ENCODE data around the gene EPOP. TPM values are rescaled to one million over a fixed set of nuclear protein-coding genes. Genes with fewer than 3 reads are reported as not detected.
"Not testable (repeated sequence)": the region's sequence is repeated elsewhere in the genome, so short reads cannot be mapped to it uniquely, and the experiment has no call there.

EPOP gene
- total and polyA plus RNA-seq, 5 donors from 2014 or later, result 0.13 to 0.59 TPM; not detected in 3

DNA sequence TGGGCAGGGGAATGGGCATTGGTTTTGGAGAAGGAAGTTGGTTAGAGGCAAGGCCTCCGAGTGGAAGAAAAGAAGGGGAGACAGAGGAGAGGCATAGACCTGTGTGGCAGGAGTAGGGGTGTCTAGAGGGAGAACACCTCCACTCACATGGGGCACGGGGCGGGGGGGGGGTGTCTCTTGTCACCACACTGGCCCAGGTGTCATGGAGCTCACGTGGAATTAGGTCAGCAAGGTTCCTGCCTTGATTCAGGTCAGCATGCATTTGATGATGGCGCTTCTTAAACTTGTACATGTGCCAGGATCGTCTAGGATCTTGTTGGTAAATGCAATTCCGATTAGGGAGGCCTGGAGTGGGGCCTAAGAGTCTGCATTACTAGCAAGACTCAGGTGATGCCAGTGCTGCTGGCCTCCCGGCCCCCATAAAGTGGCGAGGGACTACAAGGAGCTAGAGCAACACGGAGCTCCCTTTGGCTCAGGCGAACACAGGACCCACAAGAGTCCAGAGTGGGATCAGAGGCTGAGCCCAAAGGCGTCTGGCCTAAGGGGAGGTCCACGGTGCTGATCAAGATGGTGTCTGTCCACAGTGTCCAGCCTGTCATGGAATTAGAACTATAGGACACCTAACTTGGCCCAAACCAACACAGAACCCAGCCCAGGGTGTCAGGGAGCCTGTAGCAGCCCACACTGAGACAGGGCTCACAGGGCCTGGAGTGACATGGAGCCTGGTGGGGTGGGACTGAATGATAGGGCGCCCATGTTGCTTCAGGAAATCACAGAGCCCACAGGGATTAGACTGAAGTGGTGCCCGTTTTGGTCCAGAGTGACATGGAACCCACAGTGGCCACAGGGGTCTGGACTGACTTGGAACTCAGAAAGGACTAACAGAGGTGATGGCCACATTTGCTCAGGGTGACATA is 16.7 kb downstream of the EPOP start:
- peak overlapping the region in 1 of 4 donors; percentile 4 for H3K4me3 Mint-ChIP-seq
- peaks cover 0 to 3% (median 0%) of the 10 kb centered on the region in 7 donors for H3K9me3 Mint-ChIP-seq
- H3K4me1 Mint-ChIP-seq, result peaks cover 0 to 14% (median 0%) of the 10 kb centered on the region in 4 donors
- no peak overlapping the region for H3K27ac ChIP-seq (ENCODE audit: insufficient read depth, low read length, poor library complexity, severe bottlenecking)
- H3K36me3 ChIP-seq (ENCODE audit: control insufficient read depth, insufficient read depth, low read length), result no peaks in the 10 kb centered on the region
- H3K9me3 ChIP-seq (ENCODE audit: control insufficient read depth in 2 of 2, low read length in 2 of 2), result no peaks in the 10 kb centered on the region
- H3K4me3 ChIP-seq (ENCODE audit: low read depth, low read length), result no peak overlapping the region
- H3K27me3 ChIP-seq (ENCODE audit: control insufficient read depth, insufficient read depth, low read length), result no peaks in the 10 kb centered on the region
- H3K27ac Mint-ChIP-seq, result peak overlapping the region in 1 of 3 donors; percentile 14
- ATAC-seq (ENCODE audit: low read depth in 2 of 2) (no peak), DNase-seq (no peak)
- H3K27me3 Mint-ChIP-seq, result peaks cover 31% of the 10 kb centered on the region
- no peaks in the 10 kb centered on the region for H3K36me3 Mint-ChIP-seq
- peaks cover 9% of the 10 kb centered on the region for H3K4me1 ChIP-seq (ENCODE audit: control insufficient read depth, insufficient read depth, low read length, poor library complexity, severe bottlenecking)

DNA sequence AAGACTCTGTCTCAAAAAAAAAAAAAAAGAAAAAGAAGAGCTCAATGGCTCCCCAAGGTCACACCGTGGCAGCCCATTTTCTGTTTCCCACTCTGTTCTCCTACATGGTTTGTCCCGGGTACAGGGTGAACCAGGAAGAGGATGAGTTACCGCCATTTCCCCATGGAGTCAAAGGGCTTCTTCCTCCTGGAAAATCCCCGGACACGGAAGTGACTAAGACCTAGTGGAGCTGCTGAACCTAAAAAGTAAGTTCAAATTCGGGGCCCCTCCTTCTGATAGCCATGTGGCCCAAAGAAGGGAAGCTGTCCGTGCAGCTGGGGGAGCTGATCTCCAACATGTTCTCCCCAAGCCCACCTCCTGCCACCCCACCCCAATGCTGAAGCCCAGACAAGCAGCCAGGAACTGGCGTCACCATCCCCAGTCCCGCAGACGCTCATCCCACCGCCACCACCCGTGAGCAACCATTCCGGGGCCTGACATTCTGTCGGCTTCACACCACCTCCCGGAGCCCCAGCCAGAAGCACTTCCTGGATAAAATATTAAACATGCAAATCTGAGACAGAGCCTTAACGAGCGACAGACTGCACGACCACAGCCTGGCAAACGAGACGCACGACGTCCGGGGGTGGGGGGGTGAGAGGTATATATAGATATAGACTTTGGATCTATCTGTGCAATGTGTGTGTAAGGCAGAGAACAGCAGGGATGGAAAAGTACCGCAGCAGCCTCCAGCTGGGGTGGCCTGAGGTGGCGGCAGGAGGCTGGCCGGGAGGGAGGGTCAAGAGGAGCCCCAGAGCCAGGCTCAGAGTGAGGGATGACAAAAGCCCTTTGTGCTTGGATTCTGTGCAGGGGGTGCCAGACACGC is 17.6 kb downstream of the EPOP start:
- H3K27me3 ChIP-seq (ENCODE audit: control insufficient read depth, insufficient read depth, low read length), result no peaks in the 10 kb centered on the region
- no peaks in the 10 kb centered on the region for H3K36me3 ChIP-seq (ENCODE audit: control insufficient read depth, insufficient read depth, low read length)
- H3K4me1 ChIP-seq (ENCODE audit: control insufficient read depth, insufficient read depth, low read length, poor library complexity, severe bottlenecking), result peaks cover 9% of the 10 kb centered on the region
- peak in 1 of 2 donors; percentile 62 for ATAC-seq (ENCODE audit: low read depth in 2 of 2)
- H3K27ac ChIP-seq (ENCODE audit: insufficient read depth, low read length, poor library complexity, severe bottlenecking), result no peak overlapping the region
- H3K9me3 ChIP-seq (ENCODE audit: control insufficient read depth in 2 of 2, low read length in 2 of 2), result no peaks in the 10 kb centered on the region
- DNase-seq, result no peak
- Mint-ChIP-seq H3K4me3 (no peak overlapping the region), H3K27me3 (peaks cover 27% of the 10 kb centered on the region), H3K9me3 (peaks cover 0 to 3% (median 0%) of the 10 kb centered on the region in 7 donors), H3K36me3 (no peaks in the 10 kb centered on the region), H3K4me1 (peaks cover 0 to 14% (median 0%) of the 10 kb centered on the region in 4 donors), H3K27ac (peak overlapping the region in 1 of 3 donors; percentile 75)
- no peak overlapping the region for H3K4me3 ChIP-seq (ENCODE audit: low read depth, low read length)

DNA sequence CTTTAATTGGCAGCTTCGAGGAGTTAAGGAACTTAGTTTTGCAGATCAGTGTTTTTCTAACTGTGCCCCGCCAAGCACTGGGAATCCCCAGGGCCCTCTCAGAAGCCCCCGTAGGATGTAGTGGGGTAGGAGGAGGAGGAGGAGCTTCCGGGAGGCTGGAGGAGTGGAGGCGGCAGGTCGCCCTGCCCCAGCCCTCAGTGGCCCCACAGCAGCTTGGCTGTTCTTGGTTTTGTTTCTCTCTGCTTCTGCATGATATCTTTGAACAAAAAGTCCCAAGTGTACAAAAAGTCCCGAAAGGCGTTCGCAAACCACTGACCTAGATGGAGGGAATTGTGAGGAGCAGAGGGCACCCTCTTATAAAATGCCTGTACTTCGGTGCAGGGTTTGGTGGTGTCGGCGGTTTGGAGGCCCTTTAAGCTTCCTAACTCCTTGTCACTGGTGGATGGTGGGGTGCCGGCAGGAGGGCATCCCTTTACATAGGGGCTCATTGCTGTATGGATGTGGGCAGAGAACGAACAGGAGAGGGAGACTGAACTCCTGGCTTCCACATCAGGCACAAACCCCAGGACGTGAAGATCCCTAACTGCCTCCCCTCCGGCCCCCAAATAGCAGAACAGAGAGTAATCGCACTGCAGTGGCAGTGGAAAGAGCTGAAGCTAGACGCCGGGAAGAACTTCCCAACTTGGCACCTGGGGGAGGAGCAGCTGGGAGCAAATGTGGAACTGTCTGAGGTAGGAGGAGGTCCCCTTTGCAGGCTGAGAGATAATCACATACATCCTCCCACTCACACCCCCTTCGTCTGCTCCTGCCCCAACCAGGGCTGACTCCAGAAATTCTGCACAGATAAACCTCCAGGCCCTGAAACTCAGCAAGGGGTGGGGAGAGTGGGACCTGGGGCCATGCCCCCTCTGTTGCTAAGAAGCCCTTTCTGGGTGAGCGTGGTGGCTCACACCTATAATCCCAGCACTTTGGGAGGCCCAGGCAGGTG is 20.1 kb downstream of the EPOP start:
- Histone ChIP-seq H3K9me3 (ENCODE audit: control insufficient read depth in 2 of 2, low read length in 2 of 2) (no peaks in the 10 kb centered on the region), H3K27ac (ENCODE audit: insufficient read depth, low read length, poor library complexity, severe bottlenecking) (no peak overlapping the region), H3K4me3 (ENCODE audit: low read depth, low read length) (no peak overlapping the region), H3K27me3 (ENCODE audit: control insufficient read depth, insufficient read depth, low read length) (no peaks in the 10 kb centered on the region), H3K4me1 (ENCODE audit: control insufficient read depth, insufficient read depth, low read length, poor library complexity, severe bottlenecking) (peaks cover 9% of the 10 kb centered on the region), H3K36me3 (ENCODE audit: control insufficient read depth, insufficient read depth, low read length) (no peaks in the 10 kb centered on the region)
- no peaks in the 10 kb centered on the region for H3K36me3 Mint-ChIP-seq
- H3K4me3 Mint-ChIP-seq, result peak overlapping the region in 2 of 4 donors; percentile 32 to 52
- peaks cover 33% of the 10 kb centered on the region for H3K27me3 Mint-ChIP-seq
- peak overlapping the region in 1 of 3 donors; percentile 38 for H3K27ac Mint-ChIP-seq
- peaks cover 0 to 11% (median 0%) of the 10 kb centered on the region in 4 donors for H3K4me1 Mint-ChIP-seq
- no peak for DNase-seq
- peaks cover 0 to 3% (median 0%) of the 10 kb centered on the region in 7 donors for H3K9me3 Mint-ChIP-seq
- ATAC-seq (ENCODE audit: low read depth in 2 of 2), result no peak

DNA sequence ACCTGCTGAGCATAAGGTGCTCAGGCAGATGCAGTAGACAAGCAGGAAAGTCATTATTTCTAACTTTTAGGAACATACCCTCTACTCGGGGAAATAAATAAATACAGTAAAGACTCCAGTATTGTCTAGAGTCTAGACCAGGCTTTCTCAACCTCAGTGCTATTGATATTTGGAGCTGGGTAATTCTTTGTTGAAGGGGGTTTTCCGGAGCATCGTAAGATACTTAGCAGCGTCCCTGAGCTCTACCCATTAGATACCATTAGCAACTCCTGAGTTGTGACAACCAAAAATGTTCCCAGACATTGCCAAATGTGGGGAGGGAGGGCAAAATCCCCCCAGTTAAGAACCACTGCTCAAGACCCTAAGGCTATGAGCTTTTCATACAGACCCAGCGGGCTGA is 21.1 kb downstream of the EPOP start:
- Histone ChIP-seq H3K9me3 (ENCODE audit: control insufficient read depth in 2 of 2, low read length in 2 of 2) (no peaks in the 10 kb centered on the region), H3K36me3 (ENCODE audit: control insufficient read depth, insufficient read depth, low read length) (no peaks in the 10 kb centered on the region), H3K4me1 (ENCODE audit: control insufficient read depth, insufficient read depth, low read length, poor library complexity, severe bottlenecking) (peaks cover 9% of the 10 kb centered on the region), H3K27ac (ENCODE audit: insufficient read depth, low read length, poor library complexity, severe bottlenecking) (no peak overlapping the region), H3K4me3 (ENCODE audit: low read depth, low read length) (no peak overlapping the region), H3K27me3 (ENCODE audit: control insufficient read depth, insufficient read depth, low read length) (no peaks in the 10 kb centered on the region)
- peaks cover 0 to 3% (median 0%) of the 10 kb centered on the region in 7 donors for H3K9me3 Mint-ChIP-seq
- no peak for ATAC-seq (ENCODE audit: low read depth in 2 of 2)
- DNase-seq, result no peak
- no peak overlapping the region for H3K27ac Mint-ChIP-seq
- peaks cover 0 to 11% (median 0%) of the 10 kb centered on the region in 4 donors for H3K4me1 Mint-ChIP-seq
- no peaks in the 10 kb centered on the region for H3K36me3 Mint-ChIP-seq
- H3K27me3 Mint-ChIP-seq, result peaks cover 39% of the 10 kb centered on the region
- H3K4me3 Mint-ChIP-seq, result no peak overlapping the region

DNA sequence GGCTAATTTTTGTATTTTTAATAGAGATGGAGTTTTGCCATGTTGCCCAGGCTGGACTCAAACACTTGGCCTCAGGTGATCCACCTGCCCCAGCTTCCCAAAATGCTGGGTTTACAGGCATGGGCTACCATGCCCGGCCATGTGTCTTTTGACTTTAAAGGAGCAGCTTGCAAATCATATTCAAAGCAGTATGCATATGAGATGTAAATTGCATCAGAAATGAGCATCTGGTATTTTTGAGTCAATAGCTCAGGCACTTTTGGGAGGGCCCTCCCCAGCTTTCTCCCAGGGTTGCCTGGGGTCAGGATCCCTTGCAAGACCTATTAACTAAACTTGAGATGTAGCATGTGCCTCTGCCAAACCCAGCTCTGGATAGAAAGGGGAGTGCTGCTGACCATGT is 21.5 kb downstream of the EPOP start:
- no peak for DNase-seq
- H3K36me3 Mint-ChIP-seq, result no peaks in the 10 kb centered on the region
- no peak overlapping the region for H3K4me3 Mint-ChIP-seq
- H3K27me3 Mint-ChIP-seq, result peaks cover 39% of the 10 kb centered on the region
- H3K27ac Mint-ChIP-seq, result no peak overlapping the region
- peaks cover 0 to 3% (median 0%) of the 10 kb centered on the region in 7 donors for H3K9me3 Mint-ChIP-seq
- Histone ChIP-seq H3K4me1 (ENCODE audit: control insufficient read depth, insufficient read depth, low read length, poor library complexity, severe bottlenecking) (peaks cover 9% of the 10 kb centered on the region), H3K9me3 (ENCODE audit: control insufficient read depth in 2 of 2, low read length in 2 of 2) (no peaks in the 10 kb centered on the region), H3K36me3 (ENCODE audit: control insufficient read depth, insufficient read depth, low read length) (no peaks in the 10 kb centered on the region), H3K4me3 (ENCODE audit: low read depth, low read length) (no peak overlapping the region), H3K27me3 (ENCODE audit: control insufficient read depth, insufficient read depth, low read length) (no peaks in the 10 kb centered on the region), H3K27ac (ENCODE audit: insufficient read depth, low read length, poor library complexity, severe bottlenecking) (no peak overlapping the region)
- H3K4me1 Mint-ChIP-seq, result peaks cover 0 to 8% (median 0%) of the 10 kb centered on the region in 4 donors
- no peak for ATAC-seq (ENCODE audit: low read depth in 2 of 2)

DNA sequence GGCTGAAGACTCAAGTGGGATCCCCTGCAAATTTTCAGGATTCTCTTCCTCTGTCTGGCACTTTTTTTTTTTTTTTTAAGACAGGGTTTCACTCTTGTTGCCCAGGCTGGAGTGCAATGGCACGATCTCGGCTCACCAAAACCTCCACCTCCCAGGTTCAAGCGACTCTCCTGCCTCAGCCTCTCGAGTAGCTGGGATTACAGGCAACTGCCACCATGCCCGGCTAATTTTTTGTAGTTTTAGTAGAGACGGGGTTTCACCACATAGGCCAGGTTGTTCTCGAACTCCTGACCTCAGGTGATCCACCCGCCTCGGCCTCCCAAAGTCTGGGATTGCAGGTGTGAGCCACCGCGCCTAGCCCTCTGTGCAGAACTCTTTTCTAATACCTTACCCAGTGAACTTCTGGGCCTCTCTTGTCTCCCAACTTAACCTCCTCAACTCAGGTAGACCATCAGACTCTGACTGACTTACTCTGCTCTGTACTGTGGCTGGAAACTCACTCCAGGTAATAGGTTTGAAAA is 24.0 kb downstream of the EPOP start:
- ATAC-seq (ENCODE audit: low read depth in 2 of 2); H3K9me3 ChIP-seq (ENCODE audit: control insufficient read depth in 2 of 2, low read length in 2 of 2); H3K4me1 ChIP-seq (ENCODE audit: control insufficient read depth, insufficient read depth, low read length, poor library complexity, severe bottlenecking); H3K36me3 ChIP-seq (ENCODE audit: control insufficient read depth, insufficient read depth, low read length); H3K4me3 ChIP-seq (ENCODE audit: low read depth, low read length); H3K27ac ChIP-seq (ENCODE audit: insufficient read depth, low read length, poor library complexity, severe bottlenecking); H3K9me3 Mint-ChIP-seq; H3K4me1 Mint-ChIP-seq; H3K4me3 Mint-ChIP-seq; H3K36me3 Mint-ChIP-seq; H3K27ac Mint-ChIP-seq; DNase-seq; H3K27me3 ChIP-seq (ENCODE audit: control insufficient read depth, insufficient read depth, low read length): not testable (repeated sequence)
- peaks cover 43% of the 10 kb centered on the region for H3K27me3 Mint-ChIP-seq

DNA sequence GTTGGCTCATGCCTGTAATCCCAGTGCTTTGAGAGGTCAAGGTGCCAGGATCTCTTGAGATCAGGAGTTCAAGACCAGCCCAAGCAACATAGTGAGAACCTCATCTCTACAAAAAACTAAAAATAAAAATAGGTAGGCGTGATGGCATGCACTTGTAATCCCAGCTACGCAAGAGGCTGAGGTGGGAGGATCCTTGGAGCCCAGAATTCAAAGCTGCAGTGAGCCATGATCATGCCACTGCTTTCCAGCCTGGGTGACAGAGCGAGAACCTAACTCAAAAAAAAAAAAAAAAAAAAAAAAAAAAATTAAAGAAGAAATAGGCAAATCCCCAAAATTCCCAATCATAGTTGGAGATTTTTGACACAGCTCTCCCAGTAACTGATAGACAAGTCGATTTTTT is 36.8 kb downstream of the EPOP start:
- H3K36me3 Mint-ChIP-seq, result no peaks in the 10 kb centered on the region
- no peak overlapping the region for H3K4me3 ChIP-seq (ENCODE audit: low read depth, low read length)
- H3K9me3 Mint-ChIP-seq, result peaks cover 0 to 3% (median 0%) of the 10 kb centered on the region in 7 donors
- DNase-seq, result no peak
- H3K4me1 Mint-ChIP-seq, result no peaks in the 10 kb centered on the region
- H3K27me3 Mint-ChIP-seq, result peaks cover 22% of the 10 kb centered on the region
- no peaks in the 10 kb centered on the region for H3K4me1 ChIP-seq (ENCODE audit: control insufficient read depth, insufficient read depth, low read length, poor library complexity, severe bottlenecking)
- H3K27ac ChIP-seq (ENCODE audit: insufficient read depth, low read length, poor library complexity, severe bottlenecking), result no peak overlapping the region
- ATAC-seq (ENCODE audit: low read depth in 2 of 2), result no peak
- H3K4me3 Mint-ChIP-seq, result no peak overlapping the region
- no peaks in the 10 kb centered on the region for H3K9me3 ChIP-seq (ENCODE audit: control insufficient read depth in 2 of 2, low read length in 2 of 2)
- H3K27ac Mint-ChIP-seq, result no peak overlapping the region
- no peaks in the 10 kb centered on the region for H3K36me3 ChIP-seq (ENCODE audit: control insufficient read depth, insufficient read depth, low read length)
- peaks cover 3% of the 10 kb centered on the region for H3K27me3 ChIP-seq (ENCODE audit: control insufficient read depth, insufficient read depth, low read length)

All from CD4-positive, CD25-positive, alpha-beta regulatory T cell (primary cell).